ENCODE results near the gene INCA1. TPM values are rescaled to one million over a fixed set of nuclear protein-coding genes. Genes with fewer than 3 reads are reported as not detected.

INCA1 gene
- total and polyA plus RNA-seq, 2 of the 13 experiments (the other 11 are each of a cell fraction or from before 2014, with no cell fraction given) = 0.93 to 2.6 TPM

DNA sequence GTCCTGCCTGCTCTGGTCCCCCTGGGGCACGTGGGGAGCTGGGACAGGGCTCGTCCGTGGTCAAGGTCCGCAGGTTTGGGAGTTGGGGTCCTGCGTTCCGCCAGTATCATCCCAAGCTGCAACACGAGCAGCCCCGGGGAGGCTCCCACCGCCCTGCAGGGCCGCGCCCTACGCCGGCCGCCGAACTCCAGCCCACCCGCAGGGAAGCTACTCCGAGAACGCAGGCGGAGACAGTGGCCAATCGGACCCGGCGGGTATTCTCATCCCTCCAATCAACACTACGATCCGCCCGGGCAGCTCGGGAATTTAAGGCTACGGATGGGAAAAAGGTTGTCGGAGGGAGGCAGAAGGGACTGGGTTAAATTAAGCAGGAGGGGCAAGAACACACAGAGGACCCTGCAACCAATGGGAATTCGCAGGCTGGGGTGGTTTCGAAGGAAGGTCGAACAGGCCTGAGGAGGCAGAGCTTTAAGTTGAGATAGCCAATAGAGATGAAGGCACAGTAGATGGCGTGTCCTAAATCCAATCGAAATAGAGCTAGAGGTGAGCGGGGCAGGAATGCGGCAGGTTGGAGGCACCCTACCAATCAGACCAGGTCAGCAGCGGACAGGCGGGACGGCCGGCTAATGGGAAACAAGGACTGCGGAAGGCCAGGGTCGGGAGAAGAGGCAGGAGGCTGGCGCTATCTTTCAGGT is 30.3 kb downstream of the INCA1 start (continued):
- TF ChIP-seq NCOR1 (IDR thresholded peaks at IDR 0.05; ENCODE audit: borderline replicate concordance, low read length) = peak; percentile 16; the same call in 1 of the 2 replicates
- TF ChIP-seq EP300 (IDR thresholded peaks at IDR 0.05; ENCODE audit: low read depth in 2 of 2, low read length in 2 of 2) = no peak
- TF ChIP-seq EP300 (CRISPR knock-in tag; IDR thresholded peaks at IDR 0.05; ENCODE audit: borderline replicate concordance) = no peak; the same call in 1 of the 2 replicates
- TF ChIP-seq THAP9 (CRISPR knock-in tag; IDR thresholded peaks at IDR 0.05; ENCODE audit: borderline replicate concordance) = no peak
- TF ChIP-seq, protein P1, sequence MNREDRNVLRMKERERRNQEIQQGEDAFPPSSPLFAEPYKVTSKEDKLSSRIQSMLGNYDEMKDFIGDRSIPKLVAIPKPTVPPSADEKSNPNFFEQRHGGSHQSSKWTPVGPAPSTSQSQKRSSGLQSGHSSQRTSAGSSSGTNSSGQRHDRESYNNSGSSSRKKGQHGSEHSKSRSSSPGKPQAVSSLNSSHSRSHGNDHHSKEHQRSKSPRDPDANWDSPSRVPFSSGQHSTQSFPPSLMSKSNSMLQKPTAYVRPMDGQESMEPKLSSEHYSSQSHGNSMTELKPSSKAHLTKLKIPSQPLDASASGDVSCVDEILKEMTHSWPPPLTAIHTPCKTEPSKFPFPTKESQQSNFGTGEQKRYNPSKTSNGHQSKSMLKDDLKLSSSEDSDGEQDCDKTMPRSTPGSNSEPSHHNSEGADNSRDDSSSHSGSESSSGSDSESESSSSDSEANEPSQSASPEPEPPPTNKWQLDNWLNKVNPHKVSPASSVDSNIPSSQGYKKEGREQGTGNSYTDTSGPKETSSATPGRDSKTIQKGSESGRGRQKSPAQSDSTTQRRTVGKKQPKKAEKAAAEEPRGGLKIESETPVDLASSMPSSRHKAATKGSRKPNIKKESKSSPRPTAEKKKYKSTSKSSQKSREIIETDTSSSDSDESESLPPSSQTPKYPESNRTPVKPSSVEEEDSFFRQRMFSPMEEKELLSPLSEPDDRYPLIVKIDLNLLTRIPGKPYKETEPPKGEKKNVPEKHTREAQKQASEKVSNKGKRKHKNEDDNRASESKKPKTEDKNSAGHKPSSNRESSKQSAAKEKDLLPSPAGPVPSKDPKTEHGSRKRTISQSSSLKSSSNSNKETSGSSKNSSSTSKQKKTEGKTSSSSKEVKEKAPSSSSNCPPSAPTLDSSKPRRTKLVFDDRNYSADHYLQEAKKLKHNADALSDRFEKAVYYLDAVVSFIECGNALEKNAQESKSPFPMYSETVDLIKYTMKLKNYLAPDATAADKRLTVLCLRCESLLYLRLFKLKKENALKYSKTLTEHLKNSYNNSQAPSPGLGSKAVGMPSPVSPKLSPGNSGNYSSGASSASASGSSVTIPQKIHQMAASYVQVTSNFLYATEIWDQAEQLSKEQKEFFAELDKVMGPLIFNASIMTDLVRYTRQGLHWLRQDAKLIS (CRISPR knock-in tag; IDR thresholded peaks at IDR 0.05) = no peak
- no peak for TF ChIP-seq ZNF552 (CRISPR knock-in tag; IDR thresholded peaks at IDR 0.05; ENCODE audit: borderline replicate concordance)
- 0 out of 4 replicates have a peak, but pooled peaks of 1 of the 2 experiments have one; percentile 15 for TF ChIP-seq NR2F1 (CRISPR knock-in tag; IDR thresholded peaks at IDR 0.05)
- TF ChIP-seq, protein P2, sequence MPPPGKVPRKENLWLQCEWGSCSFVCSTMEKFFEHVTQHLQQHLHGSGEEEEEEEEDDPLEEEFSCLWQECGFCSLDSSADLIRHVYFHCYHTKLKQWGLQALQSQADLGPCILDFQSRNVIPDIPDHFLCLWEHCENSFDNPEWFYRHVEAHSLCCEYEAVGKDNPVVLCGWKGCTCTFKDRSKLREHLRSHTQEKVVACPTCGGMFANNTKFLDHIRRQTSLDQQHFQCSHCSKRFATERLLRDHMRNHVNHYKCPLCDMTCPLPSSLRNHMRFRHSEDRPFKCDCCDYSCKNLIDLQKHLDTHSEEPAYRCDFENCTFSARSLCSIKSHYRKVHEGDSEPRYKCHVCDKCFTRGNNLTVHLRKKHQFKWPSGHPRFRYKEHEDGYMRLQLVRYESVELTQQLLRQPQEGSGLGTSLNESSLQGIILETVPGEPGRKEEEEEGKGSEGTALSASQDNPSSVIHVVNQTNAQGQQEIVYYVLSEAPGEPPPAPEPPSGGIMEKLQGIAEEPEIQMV (CRISPR knock-in tag; IDR thresholded peaks at IDR 0.05; ENCODE audit: low read depth) = no peak
- TF ChIP-seq TBX3 (IDR thresholded peaks at IDR 0.05; ENCODE audit: borderline replicate concordance) = no peak
- no peak for TF ChIP-seq ZNF263 (CRISPR knock-in tag; IDR thresholded peaks at IDR 0.05)
- TF ChIP-seq ZBTB2 (CRISPR knock-in tag; IDR thresholded peaks at IDR 0.05; ENCODE audit: low read depth) = no peak
- TF ChIP-seq RCOR2 (CRISPR knock-in tag; IDR thresholded peaks at IDR 0.05) = no peak
- TF ChIP-seq, protein P3, sequence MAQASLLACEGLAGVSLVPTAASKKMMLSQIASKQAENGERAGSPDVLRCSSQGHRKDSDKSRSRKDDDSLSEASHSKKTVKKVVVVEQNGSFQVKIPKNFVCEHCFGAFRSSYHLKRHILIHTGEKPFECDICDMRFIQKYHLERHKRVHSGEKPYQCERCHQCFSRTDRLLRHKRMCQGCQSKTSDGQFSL (CRISPR knock-in tag; IDR thresholded peaks at IDR 0.05) = no peak
- TF ChIP-seq ZSCAN21 (CRISPR knock-in tag; IDR thresholded peaks at IDR 0.05; ENCODE audit: borderline replicate concordance) = no peak
- no peak for TF ChIP-seq PHB2 (IDR thresholded peaks at IDR 0.05; ENCODE audit: partially characterized antibody)
- TF ChIP-seq POLR2G (IDR thresholded peaks at IDR 0.05; ENCODE audit: low read depth, low read length) = peak; percentile 8
- no peak for TF ChIP-seq TOE1 (CRISPR knock-in tag; IDR thresholded peaks at IDR 0.05)
- no peak for TF ChIP-seq SIX1 (CRISPR knock-in tag; IDR thresholded peaks at IDR 0.05; ENCODE audit: borderline replicate concordance)
- TF ChIP-seq ZNF879 (CRISPR knock-in tag; IDR thresholded peaks at IDR 0.05) = no peak

Measured in HepG2 (cell line).